HCT116 (cell line): ENCODE measurements around the gene HPGDS. TPM values are rescaled to one million over a fixed set of nuclear protein-coding genes. Genes with fewer than 3 reads are reported as not detected.

ENCODE experiments used
- ATAC-seq: fragments of 200-7000 bp; cut with Tn5 transposase; 2 replicates; pipeline ENCODE4 v1.9.1; 2020; ENCODE audit warnings: mild to moderate bottlenecking, moderate library complexity
- BruUV-seq: library from RNA; stranded (reverse); fragments of 400-500 nt; replicated peaks from 2 replicates; lab custom pipeline; 2021; lab: Mats Ljungman, UMichigan
- CTCF ChIA-PET: fragments of 300-600 bp; sonication (Branson Sonifier 250); formaldehyde crosslinking; loops from one replicate; lab custom pipeline; 2021; ENCODE audit warnings: antibody characterized with exemption; lab: Charles Lee
- POLR2A ChIA-PET: fragments of 300-600, 350-600 bp; sonication (Branson Sonifier 250); formaldehyde crosslinking; loops from one replicate; lab custom pipeline; 2021; ENCODE audit warnings: antibody characterized with exemption; lab: Charles Lee
- RAD21 ChIA-PET, 2 experiments: fragments of 300-600 bp; sonication (Branson Sonifier 250); formaldehyde crosslinking; loops; one replicate each; lab custom pipeline; 2023; ENCODE audit warnings: low total read pairs in 2 of 2; ENCODE audit not compliant: uncharacterized antibody in 2 of 2, unreplicated experiment in 2 of 2, low non-redundant PET in 1 of 2; lab: Charles Lee
- DNase-seq: peaks from one replicate; pipeline ENCODE4 v3.0.0-alpha.2; 2010; ENCODE audit warnings: low read depth, low spot score
- H2AFZ ChIP-seq: fragments of 200-600 bp; shearing (Covaris generic), sonication (generic); 2 replicates; pipeline ENCODE4 v1.6.1; 2017; ENCODE audit warnings: low read depth, mixed run types, mixed read lengths, antibody characterized with exemption, low read length; ENCODE audit not compliant: poor library complexity, severe bottlenecking
- H3K27ac ChIP-seq: 2 replicates; pipeline ENCODE4 v1.5.1; 2012; ENCODE audit warnings: low read depth, low read length
- H3K27me3 ChIP-seq: fragments of 200-600 bp; sonication (generic); 2 replicates; pipeline ENCODE4 v1.6.1; 2016; ENCODE audit warnings: mixed run types, low read length, mixed read lengths; ENCODE audit not compliant: insufficient read depth
- H3K36me3 ChIP-seq, 2 experiments: fragments of 200-500 bp in 1 of 2; fragments of 200-600 bp in 1 of 2; sonication (Bioruptor generic) in 1 of 2; sonication (generic) in 1 of 2; 2 replicates each; pipeline versions ENCODE4 v1.5.1 to v1.6.1; 2014 to 2016; ENCODE audit warnings: low read length in 2 of 2, inconsistent platforms in 1 of 2, mixed read lengths in 1 of 2, mixed run types in 1 of 2; ENCODE audit not compliant: insufficient read depth in 2 of 2, control insufficient read depth in 1 of 2
- H3K4me1 ChIP-seq, 2 experiments: fragments of 200-600 bp in 1 of 2; sonication (generic) in 1 of 2; 2 replicates each; pipeline versions ENCODE4 v1.5.1 to v1.6.1; 2012 to 2017; ENCODE audit warnings: low read length in 2 of 2, inconsistent platforms in 1 of 2, mild to moderate bottlenecking in 1 of 2, mixed read lengths in 1 of 2, mixed run types in 1 of 2, moderate library complexity in 1 of 2; ENCODE audit not compliant: insufficient read depth in 2 of 2, control insufficient read depth in 1 of 2
- H3K4me2 ChIP-seq: fragments of 200-600 bp; sonication (generic); 2 replicates; pipeline ENCODE4 v1.6.1; 2017; ENCODE audit warnings: mixed run types, low read length, mixed read lengths
- H3K4me3 ChIP-seq, 2 experiments: fragments of 200-600 bp in 1 of 2; sonication (generic) in 1 of 2; replicated peaks in 1 of 2; 2 replicates each; pipeline ENCODE4 v1.5.1; 2011 to 2016; ENCODE audit warnings: low read length in 2 of 2, control low read depth in 1 of 2, low read depth in 1 of 2, mild to moderate bottlenecking in 1 of 2, mixed read lengths in 1 of 2, mixed run types in 1 of 2
- H3K79me2 ChIP-seq: fragments of 200-600 bp; sonication (generic); 2 replicates; pipeline ENCODE4 v1.6.1; 2017; ENCODE audit warnings: mild to moderate bottlenecking, mixed run types, low read length, moderate library complexity, mixed read lengths; ENCODE audit not compliant: insufficient read depth
- H3K9ac ChIP-seq: fragments of 200-600 bp; sonication (generic); 2 replicates; pipeline ENCODE4 v1.6.1; 2016; ENCODE audit warnings: low read length, mixed read lengths
- H3K9me2 ChIP-seq: fragments of 200-600 bp; sonication (generic), shearing (Covaris generic); 2 replicates; pipeline ENCODE4 v1.6.1; 2017; ENCODE audit warnings: mixed run types, mild to moderate bottlenecking, moderate library complexity; ENCODE audit not compliant: insufficient read depth
- H3K9me3 ChIP-seq, 2 experiments: fragments of 200-500 bp in 1 of 2; fragments of 200-600 bp in 1 of 2; sonication (Bioruptor generic) in 1 of 2; sonication (generic) in 1 of 2; 2 replicates each; pipeline ENCODE4 v1.6.1; 2014 to 2017; ENCODE audit warnings: low read length in 2 of 2, mixed read lengths in 2 of 2, inconsistent platforms in 1 of 2, low read depth in 1 of 2, mild to moderate bottlenecking in 1 of 2, mixed run types in 1 of 2, moderate library complexity in 1 of 2; ENCODE audit not compliant: control insufficient read depth in 1 of 2, insufficient read depth in 1 of 2
- H4K20me1 ChIP-seq: fragments of 200-600 bp; sonication (generic), shearing (Covaris generic); 2 replicates; pipeline ENCODE4 v1.6.1; 2017; ENCODE audit warnings: mixed run types, mild to moderate bottlenecking, moderate library complexity; ENCODE audit not compliant: insufficient read depth
- ATF3 ChIP-seq: IDR thresholded peaks from 2 replicates; pipeline ENCODE4 v1.6.1; 2012
- EZH2 ChIP-seq: fragments of 200-600 bp; sonication (generic); IDR thresholded peaks from 2 replicates; pipeline ENCODE4 v1.6.1; 2017; ENCODE audit warnings: antibody characterized with exemption, mixed run types
- JUND ChIP-seq: IDR thresholded peaks from 2 replicates; pipeline ENCODE4 v1.6.1; 2012
- RAD21 ChIP-seq: IDR thresholded peaks from 2 replicates; pipeline ENCODE4 v1.6.1; 2012; ENCODE audit warnings: low read depth, mild to moderate bottlenecking
- REST ChIP-seq: IDR thresholded peaks from 2 replicates; pipeline ENCODE4 v1.6.1; 2012; ENCODE audit warnings: low read depth
- YY1 ChIP-seq: IDR thresholded peaks from 2 replicates; pipeline ENCODE4 v1.6.1; 2011; ENCODE audit warnings: low read length, low read depth, moderate library complexity, mild to moderate bottlenecking; ENCODE audit not compliant: insufficient replicate concordance; ENCODE audit errors: extremely low read depth
- ZBTB33 ChIP-seq: IDR thresholded peaks from 2 replicates; pipeline ENCODE4 v1.6.1; 2011; ENCODE audit warnings: mild to moderate bottlenecking, low read length, moderate library complexity; ENCODE audit not compliant: insufficient replicate concordance; ENCODE audit errors: extremely low read depth
- intact Hi-C: fragments of 100-400 bp; cut with micrococcal nuclease; formaldehyde crosslinking; loops from 2 replicates; pipeline ENCODE4 v1.10.0; 2022
- total RNA-seq: library from RNA; stranded (reverse); gene quantifications from one replicate; pipeline ENCODE4 v1.2.1, GENCODE V29; 2021; ENCODE audit not compliant: unreplicated experiment

The HPGDS gene
- total RNA-seq, 1 experiment from 2014 or later: not detected

- DNase-seq (no peak), ATAC-seq (no peak)
- no peaks in the 10 kb centered on the region for H3K36me3 ChIP-seq
- BruUV-seq: no TSS peak
- no peaks in the 10 kb centered on the region for H3K9me3 ChIP-seq
- H3K9me2 ChIP-seq: 0 out of 2 replicates have a peak, but pooled peaks cover 3% of the 10 kb centered on the region
- ChIA-PET CTCF (no interaction called here), RAD21 (no interaction called here), POLR2A (no interaction called here)
- H3K9ac ChIP-seq: no peak overlapping the region
- H3K79me2 ChIP-seq: no peaks in the 10 kb centered on the region
- H3K4me3 ChIP-seq: no peak overlapping the region
- intact Hi-C loops: no loop called here
- no peak overlapping the region for H3K4me2 ChIP-seq
- no peaks in the 10 kb centered on the region for H3K4me1 ChIP-seq
- no peaks in the 10 kb centered on the region for H4K20me1 ChIP-seq
- TF ChIP-seq YY1: no peak
- TF ChIP-seq EZH2: no peak
- TF ChIP-seq REST: no peak
- no peak for TF ChIP-seq ATF3
- TF ChIP-seq JUND: no peak
- no peak for TF ChIP-seq ZBTB33
- TF ChIP-seq RAD21: no peak
- H3K27me3 ChIP-seq: no peaks in the 10 kb centered on the region
- H3K27ac ChIP-seq: no peak overlapping the region
- H2AFZ ChIP-seq: no peak overlapping the region
Measured at GRCh38 chr4:94363136-94363655, 20.6 kb upstream of the HPGDS start.
